ENCODE data around the gene MYL12A.
"Not testable (repeated sequence)": the region's sequence is repeated elsewhere in the genome, so short reads cannot be mapped to it uniquely, and the experiment has no call there.

The MYL12A gene

DNA sequence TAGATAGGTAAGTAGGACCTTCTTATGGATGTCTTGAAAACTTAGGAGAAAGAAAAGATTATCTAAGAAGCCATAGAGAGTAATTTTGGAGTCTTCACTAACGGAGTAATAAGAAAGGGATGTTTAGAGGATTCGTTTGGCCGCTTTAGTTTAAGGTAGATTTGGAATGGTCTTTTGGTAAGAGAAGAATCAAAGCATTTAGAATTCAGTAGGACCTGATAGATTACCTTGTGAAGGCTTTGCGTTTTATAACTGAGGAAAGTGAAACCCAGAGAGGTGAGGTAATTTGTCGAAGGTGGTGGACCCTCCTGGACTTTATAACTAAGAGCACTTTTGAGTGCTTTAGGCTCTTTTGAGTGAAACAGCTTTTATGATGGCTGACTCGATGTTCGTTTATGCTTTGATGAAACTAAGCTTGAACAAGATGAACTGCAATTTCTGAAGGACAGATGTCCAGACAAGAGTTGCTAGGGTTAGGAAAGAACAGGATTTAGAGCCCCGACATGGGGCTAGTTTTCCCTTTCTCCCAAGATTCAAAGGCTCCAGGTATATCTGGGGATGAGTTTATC, 15.6 kb downstream of the MYL12A start:
- Histone ChIP-seq H3K36me3 (ENCODE audit: insufficient read depth, low read length) (peaks cover 8% of the 10 kb centered on the region), H3K9ac (ENCODE audit: insufficient read length) (peak overlapping the region; percentile 98), H3K9me3 (ENCODE audit: low read depth, low read length) (no peaks in the 10 kb centered on the region), H3K4me3 (peak overlapping the region; percentile 99), H3K27ac (no peak overlapping the region)
- DNase-seq (ENCODE audit: low read depth, low spot score): no peak
- TF ChIP-seq POLR2AphosphoS5 (IDR thresholded peaks at IDR 0.05; ENCODE audit: borderline replicate concordance, low read depth, low read length): no peak
- no peak for TF ChIP-seq FOXP2 (optimal IDR thresholded peaks at IDR 0.05; ENCODE audit: control extremely low read depth, extremely low read length, insufficient read depth)
- TF ChIP-seq EZH2 (IDR thresholded peaks at IDR 0.05): no peak

DNA sequence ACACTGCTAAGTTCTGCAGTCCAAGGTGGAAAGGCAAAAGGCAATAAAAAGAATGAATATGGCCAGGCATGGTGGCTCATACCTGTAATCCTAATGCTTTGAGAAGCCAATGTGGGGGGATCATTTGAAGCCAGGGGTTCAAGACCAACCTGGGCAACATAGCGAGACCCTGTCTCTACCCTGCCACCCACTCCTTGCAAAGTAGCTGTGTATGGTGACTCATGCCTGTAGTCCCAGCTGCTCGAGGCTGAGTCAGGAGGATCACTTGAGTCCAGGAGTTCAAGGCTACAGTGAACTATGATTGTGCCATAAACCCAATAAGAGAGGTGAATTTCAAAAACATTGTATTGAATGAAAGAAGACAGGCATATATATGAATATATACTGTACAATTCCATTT, 16.8 kb downstream of the MYL12A start:
- no peaks in the 10 kb centered on the region for H3K9me3 ChIP-seq (ENCODE audit: low read depth, low read length)
- H3K9ac ChIP-seq (ENCODE audit: insufficient read length): no peak overlapping the region
- no peak for TF ChIP-seq FOXP2 (optimal IDR thresholded peaks at IDR 0.05; ENCODE audit: control extremely low read depth, extremely low read length, insufficient read depth)
- no peak for TF ChIP-seq EZH2 (IDR thresholded peaks at IDR 0.05)
- TF ChIP-seq POLR2AphosphoS5 (IDR thresholded peaks at IDR 0.05; ENCODE audit: borderline replicate concordance, low read depth, low read length): no peak
- H3K36me3 ChIP-seq (ENCODE audit: insufficient read depth, low read length): peaks cover 5% of the 10 kb centered on the region; the same call in 1 of the 2 replicates
- no peak overlapping the region for H3K27ac ChIP-seq
- H3K4me3 ChIP-seq: 0 out of 2 replicates have a peak overlapping the region, but pooled peaks have one; percentile 25
- DNase-seq (ENCODE audit: low read depth, low spot score): no peak

DNA sequence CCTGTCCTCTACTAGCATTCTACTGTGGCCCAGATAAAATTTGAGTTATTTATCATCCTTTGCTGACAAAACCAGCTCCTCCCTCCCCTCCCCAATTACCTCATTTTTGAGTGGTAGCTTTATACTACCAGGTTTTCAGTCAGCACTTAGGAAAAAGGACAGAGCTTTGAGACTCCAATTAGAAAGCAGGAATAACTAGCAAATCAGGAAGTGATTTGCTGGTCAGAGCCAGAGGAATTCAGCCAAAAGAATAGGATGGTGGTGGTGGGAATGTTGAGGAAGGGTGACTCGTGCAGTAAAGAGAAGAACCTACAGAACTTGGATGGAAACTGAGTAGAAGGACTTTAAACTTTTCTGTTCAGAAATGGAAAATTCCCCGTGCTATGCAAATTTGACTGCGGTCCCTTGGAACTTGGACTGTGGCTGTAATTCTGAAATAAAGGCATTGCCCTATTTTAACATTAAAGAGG, 18.0 kb downstream of the MYL12A start:
- no peaks in the 10 kb centered on the region for H3K9me3 ChIP-seq (ENCODE audit: low read depth, low read length)
- DNase-seq (ENCODE audit: low read depth, low spot score): no peak
- no peak for TF ChIP-seq EZH2 (IDR thresholded peaks at IDR 0.05)
- no peak for TF ChIP-seq FOXP2 (optimal IDR thresholded peaks at IDR 0.05; ENCODE audit: control extremely low read depth, extremely low read length, insufficient read depth)
- no peak for TF ChIP-seq POLR2AphosphoS5 (IDR thresholded peaks at IDR 0.05; ENCODE audit: borderline replicate concordance, low read depth, low read length)
- H3K36me3 ChIP-seq (ENCODE audit: insufficient read depth, low read length): peaks cover 7% of the 10 kb centered on the region; the same call in 1 of the 2 replicates
- no peak overlapping the region for H3K9ac ChIP-seq (ENCODE audit: insufficient read length)
- no peak overlapping the region for H3K27ac ChIP-seq
- 0 out of 2 replicates have a peak overlapping the region, but pooled peaks have one; percentile 9 for H3K4me3 ChIP-seq

DNA sequence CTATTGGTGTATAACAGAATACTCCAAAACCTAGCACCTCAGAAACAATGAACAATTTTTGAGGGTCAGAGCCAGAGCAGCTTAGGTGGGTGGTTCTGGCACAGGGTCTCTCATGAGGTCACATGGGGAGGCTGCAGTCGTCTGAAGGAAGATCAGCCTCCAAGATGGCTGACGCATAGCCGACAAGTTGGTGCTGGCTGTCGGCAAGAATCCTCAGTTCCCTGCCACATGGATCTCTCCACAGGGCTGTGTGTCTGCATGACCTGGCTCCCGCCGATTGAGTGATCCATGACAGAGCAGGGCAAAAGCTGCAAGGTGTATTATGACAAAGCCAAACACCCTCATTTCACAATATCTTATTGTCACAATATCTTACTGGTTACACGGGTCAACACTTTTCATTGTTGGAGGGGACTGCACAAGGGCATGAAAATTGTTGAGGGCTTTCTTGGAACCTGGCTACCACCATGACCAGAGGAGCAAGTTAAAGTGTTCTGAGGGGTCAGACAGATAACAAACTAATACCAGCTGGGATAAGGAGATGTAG, 18.5 kb downstream of the MYL12A start:
- Histone ChIP-seq H3K27ac (no peak overlapping the region), H3K36me3 (ENCODE audit: insufficient read depth, low read length) (peaks cover 7% of the 10 kb centered on the region; the same call in 1 of the 2 replicates), H3K4me3 (no peak overlapping the region), H3K9me3 (ENCODE audit: low read depth, low read length) (no peaks in the 10 kb centered on the region), H3K9ac (ENCODE audit: insufficient read length) (no peak overlapping the region)
- DNase-seq (ENCODE audit: low read depth, low spot score): no peak
- no peak for TF ChIP-seq EZH2 (IDR thresholded peaks at IDR 0.05)
- no peak for TF ChIP-seq FOXP2 (optimal IDR thresholded peaks at IDR 0.05; ENCODE audit: control extremely low read depth, extremely low read length, insufficient read depth)
- TF ChIP-seq POLR2AphosphoS5 (IDR thresholded peaks at IDR 0.05; ENCODE audit: borderline replicate concordance, low read depth, low read length): no peak

DNA sequence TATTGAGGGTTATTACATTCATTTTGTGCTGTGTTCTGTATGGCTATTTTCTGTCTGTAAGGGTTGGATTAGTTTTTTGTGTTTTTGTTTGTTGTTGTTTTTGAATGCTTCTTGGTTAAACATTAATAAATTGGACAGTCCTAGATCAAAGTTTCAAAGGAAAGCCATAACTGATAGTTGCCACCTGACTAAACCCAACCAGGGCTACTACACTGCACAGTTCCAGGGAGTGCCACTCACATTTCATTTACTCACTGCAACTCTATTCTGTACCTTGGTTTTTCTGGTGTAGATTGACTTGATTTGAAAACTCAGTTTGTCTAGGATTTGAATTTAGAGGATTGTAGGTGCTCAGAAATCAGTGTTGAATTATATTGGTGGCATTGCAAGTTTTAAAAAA, 20.7 kb downstream of the MYL12A start:
- H3K4me3 ChIP-seq: no peak overlapping the region
- H3K36me3 ChIP-seq (ENCODE audit: insufficient read depth, low read length): peaks cover 18% of the 10 kb centered on the region
- no peak for DNase-seq (ENCODE audit: low read depth, low spot score)
- no peaks in the 10 kb centered on the region for H3K9me3 ChIP-seq (ENCODE audit: low read depth, low read length)
- no peak overlapping the region for H3K27ac ChIP-seq
- TF ChIP-seq FOXP2 (optimal IDR thresholded peaks at IDR 0.05; ENCODE audit: control extremely low read depth, extremely low read length, insufficient read depth) (no peak), POLR2AphosphoS5 (IDR thresholded peaks at IDR 0.05; ENCODE audit: borderline replicate concordance, low read depth, low read length) (no peak), EZH2 (IDR thresholded peaks at IDR 0.05) (no peak)
- no peak overlapping the region for H3K9ac ChIP-seq (ENCODE audit: insufficient read length)

DNA sequence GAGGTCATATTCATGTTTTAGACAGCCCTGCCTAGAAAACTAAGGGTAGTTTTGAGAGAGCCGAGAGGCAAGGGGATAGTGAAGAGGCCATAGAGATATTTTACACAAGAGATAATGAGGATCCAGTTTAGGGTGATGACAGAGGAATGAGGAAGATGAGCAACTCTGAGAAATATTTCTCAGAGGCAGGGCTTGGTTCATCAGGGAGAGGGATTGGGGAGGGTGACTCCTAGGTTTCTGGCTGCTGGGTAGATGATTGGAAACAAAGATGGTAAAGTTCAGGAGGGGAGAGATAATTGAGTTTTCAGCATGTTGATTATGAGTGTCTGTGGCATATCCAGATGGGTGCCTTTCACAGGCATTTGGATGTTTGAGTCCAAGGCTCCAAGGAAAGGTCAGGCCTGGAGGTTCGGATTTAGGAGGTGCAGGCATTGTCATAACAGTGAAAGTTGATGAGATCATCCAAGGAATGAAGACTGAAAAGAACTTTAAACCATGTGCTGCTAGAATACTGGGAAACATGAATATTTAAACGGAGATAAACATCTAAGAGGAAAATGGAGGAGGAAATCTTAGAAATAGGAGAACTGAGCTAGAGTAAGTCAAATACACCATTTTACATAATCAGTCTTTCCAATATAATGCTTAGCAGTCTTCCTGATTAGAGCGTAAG, 21.8 kb downstream of the MYL12A start:
- H3K4me3 ChIP-seq: no peak overlapping the region
- no peaks in the 10 kb centered on the region for H3K9me3 ChIP-seq (ENCODE audit: low read depth, low read length)
- no peak overlapping the region for H3K9ac ChIP-seq (ENCODE audit: insufficient read length)
- TF ChIP-seq FOXP2 (optimal IDR thresholded peaks at IDR 0.05; ENCODE audit: control extremely low read depth, extremely low read length, insufficient read depth): no peak
- no peak for TF ChIP-seq POLR2AphosphoS5 (IDR thresholded peaks at IDR 0.05; ENCODE audit: borderline replicate concordance, low read depth, low read length)
- TF ChIP-seq EZH2 (IDR thresholded peaks at IDR 0.05): no peak
- peak overlapping the region; percentile 52 for H3K27ac ChIP-seq
- H3K36me3 ChIP-seq (ENCODE audit: insufficient read depth, low read length): peaks cover 28% of the 10 kb centered on the region
- DNase-seq (ENCODE audit: low read depth, low spot score): no peak

DNA sequence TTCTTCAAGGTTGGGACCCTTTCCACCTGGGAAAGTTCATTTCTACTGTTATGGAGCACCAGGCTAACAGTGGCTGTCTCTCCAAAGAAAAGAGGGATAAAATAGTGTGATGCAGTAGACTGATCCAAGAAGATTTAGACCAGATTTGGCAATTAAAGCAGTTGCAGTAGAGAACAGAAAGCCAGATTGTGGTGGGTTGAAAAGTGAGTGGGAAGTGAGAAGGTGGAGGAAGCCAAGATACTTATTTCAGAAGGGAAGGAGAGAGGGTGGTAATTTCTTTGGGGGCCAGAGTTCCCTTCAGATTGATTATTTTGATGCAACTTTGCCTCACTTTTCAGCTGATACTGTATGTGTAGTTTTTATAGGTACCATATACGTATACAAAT, 22.3 kb downstream of the MYL12A start:
- no peak overlapping the region for H3K9ac ChIP-seq (ENCODE audit: insufficient read length)
- TF ChIP-seq FOXP2 (optimal IDR thresholded peaks at IDR 0.05; ENCODE audit: control extremely low read depth, extremely low read length, insufficient read depth): no peak
- TF ChIP-seq POLR2AphosphoS5 (IDR thresholded peaks at IDR 0.05; ENCODE audit: borderline replicate concordance, low read depth, low read length): no peak
- TF ChIP-seq EZH2 (IDR thresholded peaks at IDR 0.05): no peak

DNA sequence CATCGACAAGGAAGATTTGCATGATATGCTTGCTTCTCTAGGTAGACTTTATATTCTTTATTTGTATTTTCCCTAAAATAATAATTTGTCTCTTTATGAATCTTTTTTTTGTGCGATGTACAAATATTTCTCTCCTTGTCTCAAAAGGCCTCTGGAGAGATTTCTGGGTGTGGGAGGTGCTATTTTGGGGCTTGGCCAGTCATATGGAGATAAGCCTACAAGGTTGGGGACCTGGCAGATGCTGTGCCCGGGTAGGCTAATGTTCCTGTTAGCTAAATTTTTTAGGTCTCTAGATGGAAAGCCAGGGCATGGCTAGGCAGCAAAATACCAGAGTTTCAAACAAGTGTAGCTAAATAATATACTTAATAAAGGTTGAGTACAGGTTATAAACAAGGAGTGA, 25.4 kb downstream of the MYL12A start:
- Histone ChIP-seq H3K36me3 (ENCODE audit: insufficient read depth, low read length) (peaks cover 62% of the 10 kb centered on the region), H3K9me3 (ENCODE audit: low read depth, low read length) (no peaks in the 10 kb centered on the region), H3K9ac (ENCODE audit: insufficient read length) (no peak overlapping the region), H3K27ac (no peak overlapping the region), H3K4me3 (no peak overlapping the region)
- TF ChIP-seq POLR2AphosphoS5 (IDR thresholded peaks at IDR 0.05; ENCODE audit: borderline replicate concordance, low read depth, low read length) (no peak), FOXP2 (optimal IDR thresholded peaks at IDR 0.05; ENCODE audit: control extremely low read depth, extremely low read length, insufficient read depth) (no peak), EZH2 (IDR thresholded peaks at IDR 0.05) (no peak)
- DNase-seq (ENCODE audit: low read depth, low spot score): no peak

More for the DNA sequence above, 22.3 kb downstream of the MYL12A start:
- Histone ChIP-seq H3K36me3 (ENCODE audit: insufficient read depth, low read length) (peaks cover 34% of the 10 kb centered on the region), H3K9me3 (ENCODE audit: low read depth, low read length) (no peaks in the 10 kb centered on the region), H3K4me3 (no peak overlapping the region), H3K27ac (peak overlapping the region; percentile 52)
- DNase-seq (ENCODE audit: low read depth, low spot score): no peak

DNA sequence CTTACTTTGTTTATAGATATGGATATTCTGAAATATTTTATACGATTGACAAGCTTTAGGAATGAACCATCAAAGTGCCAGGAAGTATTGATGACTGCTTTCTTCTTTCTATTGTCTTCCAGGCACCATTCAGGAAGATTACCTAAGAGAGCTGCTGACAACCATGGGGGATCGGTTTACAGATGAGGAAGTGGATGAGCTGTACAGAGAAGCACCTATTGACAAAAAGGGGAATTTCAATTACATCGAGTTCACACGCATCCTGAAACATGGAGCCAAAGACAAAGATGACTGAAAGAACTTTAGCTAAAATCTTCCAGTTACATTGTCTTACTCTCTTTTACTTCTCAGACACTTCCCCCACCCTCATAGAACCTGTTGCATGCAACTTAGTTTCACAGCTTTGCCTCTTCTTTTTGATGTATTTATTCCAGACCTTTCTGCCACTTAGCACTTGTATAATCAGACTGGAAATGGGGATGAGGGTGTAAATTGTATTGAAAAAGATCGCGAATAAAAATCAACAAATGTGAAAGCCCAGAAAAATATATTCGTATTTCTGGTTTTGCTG, 30.1 kb downstream of the MYL12A start:
- not testable (repeated sequence) for H3K4me3 ChIP-seq; DNase-seq (ENCODE audit: low read depth, low spot score); H3K9me3 ChIP-seq (ENCODE audit: low read depth, low read length); H3K27ac ChIP-seq; H3K9ac ChIP-seq (ENCODE audit: insufficient read length)
- H3K36me3 ChIP-seq (ENCODE audit: insufficient read depth, low read length): peaks cover 57% of the 10 kb centered on the region

Measured in SK-N-MC (cell line).